A549 (cell line): ENCODE results near the gene MAP3K7. TPM values are rescaled to one million over a fixed set of nuclear protein-coding genes. Genes with fewer than 3 reads are reported as not detected.

Source experiments
- ATAC-seq, 2 experiments: fragments of 200-7000 bp in 1 of 2; fragments of >200 bp in 1 of 2; cut with Nextera tagmentation in 1 of 2; cut with Tn5 transposase in 1 of 2; 3 replicates each; pipeline versions ENCODE4 v1.8.0 to v1.9.1; 2018 to 2020; ENCODE audit warnings: mild to moderate bottlenecking in 1 of 2, moderate library complexity in 1 of 2
- CTCF ChIA-PET: fragments of 300-600 bp; sonication (Branson Sonifier 250); formaldehyde crosslinking; extraction: SDS; loops from one replicate; lab custom pipeline; 2021; ENCODE audit warnings: antibody characterized with exemption, inconsistent platforms; lab: Yijun Ruan, JAX
- POLR2A ChIA-PET: fragments of 350-600 bp; formaldehyde crosslinking; extraction: SDS; loops from one replicate; lab custom pipeline; 2021; ENCODE audit warnings: antibody characterized with exemption, inconsistent platforms; lab: Yijun Ruan, JAX
- DNase-seq, 2 experiments: peaks; one replicate each; pipeline versions ENCODE4 v3.0.0 to v3.0.0-alpha.2; 2011 to 2016; ENCODE audit warnings: low read depth in 1 of 2, low spot score in 1 of 2
- FAIRE-seq: peaks from 2 replicates; lab custom pipeline; 2011; peaks lifted over from hg19 to GRCh38; lab: Jason Lieb, UNC
- H3K27ac ChIP-seq, 2 experiments: fragments of >200 bp; sonication (Bioruptor Twin); formaldehyde crosslinking; 3 replicates each; pipeline ENCODE4 v1.5.1; 2016 to 2017
- H3K4me1 ChIP-seq: fragments of >200 bp; sonication (Bioruptor Twin); formaldehyde crosslinking; 3 replicates; pipeline ENCODE4 v1.6.1; 2016
- H3K4me2 ChIP-seq: fragments of >200 bp; sonication (Bioruptor Twin); formaldehyde crosslinking; 3 replicates; pipeline ENCODE4 v1.6.1; 2016
- H3K4me3 ChIP-seq: fragments of >200 bp; sonication (Bioruptor Twin); formaldehyde crosslinking; 3 replicates; pipeline ENCODE4 v1.5.1; 2016
- H3K9me3 ChIP-seq: fragments of >200 bp; sonication (Bioruptor Twin); formaldehyde crosslinking; 3 replicates; pipeline ENCODE4 v1.6.1; 2016
- ATOH8 ChIP-seq: fragments of 250-450 bp; sonication (Bioruptor Pico); IDR thresholded peaks from 2 replicates; pipeline ENCODE4 v1.5.0; 2020; ENCODE audit warnings: low read depth, mild to moderate bottlenecking, moderate library complexity
- CBX2 ChIP-seq: fragments of 200-600 bp; sonication (generic); IDR thresholded peaks from 2 replicates; pipeline ENCODE4 v1.6.1; 2016; ENCODE audit warnings: low read depth, mild to moderate bottlenecking, borderline replicate concordance
- CHD2 ChIP-seq: fragments of 150-350 bp; IDR thresholded peaks from 2 replicates; pipeline ENCODE4 v1.6.1; 2014; ENCODE audit warnings: low read length; ENCODE audit not compliant: partially characterized antibody
- CHD4 ChIP-seq: fragments of 200-600 bp; sonication (generic); IDR thresholded peaks from 2 replicates; pipeline ENCODE4 v1.6.1; 2016; ENCODE audit warnings: antibody characterized with exemption, mild to moderate bottlenecking, borderline replicate concordance
- CTCF ChIP-seq: fragments of >200 bp; sonication (Bioruptor Twin); formaldehyde crosslinking; IDR thresholded peaks from 3 replicates; pipeline ENCODE4 v1.5.1; 2016
- ELK1 ChIP-seq: fragments of 150-350 bp; IDR thresholded peaks from 2 replicates; pipeline ENCODE4 v1.6.1; 2014; ENCODE audit warnings: low read depth, mild to moderate bottlenecking, low read length
- EP300 ChIP-seq, 2 experiments: fragments of >200 bp; sonication (Bioruptor Twin); formaldehyde crosslinking; IDR thresholded peaks; 2 replicates in 1 of 2; 3 replicates in 1 of 2; pipeline ENCODE4 v1.6.1; 2016 to 2017
- ESRRA ChIP-seq: fragments of 150-350 bp; IDR thresholded peaks from 2 replicates; pipeline ENCODE4 v1.6.1; 2014; ENCODE audit warnings: mild to moderate bottlenecking, low read length, borderline replicate concordance
- FOSB ChIP-seq: fragments of 250-450 bp; sonication (Bioruptor Pico); IDR thresholded peaks from 2 replicates; pipeline ENCODE4 v1.5.0; 2020; ENCODE audit warnings: mild to moderate bottlenecking, moderate library complexity
- FOXS1 ChIP-seq: fragments of 250-450 bp; sonication (Bioruptor Pico); IDR thresholded peaks from 2 replicates; pipeline ENCODE4 v1.5.0; 2020; ENCODE audit warnings: mild to moderate bottlenecking, moderate library complexity
- GATA3 ChIP-seq: IDR thresholded peaks from 2 replicates; pipeline ENCODE4 v1.6.1; 2012; ENCODE audit warnings: borderline replicate concordance
- HDAC2 ChIP-seq: fragments of 200-600 bp; sonication (generic); IDR thresholded peaks from 2 replicates; pipeline ENCODE4 v1.6.1; 2016
- HES2 ChIP-seq: fragments of >200 bp; sonication (Bioruptor Twin); formaldehyde crosslinking; IDR thresholded peaks from 2 replicates; pipeline ENCODE4 v1.6.1; 2016
- HEYL ChIP-seq: fragments of 250-450 bp; sonication (Bioruptor Pico); IDR thresholded peaks from 2 replicates; pipeline ENCODE4 v1.8.0; 2021; ENCODE audit warnings: mild to moderate bottlenecking, moderate library complexity
- HOXB5 ChIP-seq: fragments of 250-450 bp; sonication (Bioruptor Pico); IDR thresholded peaks from 2 replicates; pipeline ENCODE4 v1.5.0; 2020; ENCODE audit warnings: mild to moderate bottlenecking, moderate library complexity
- JUN ChIP-seq, 2 experiments: fragments of >200 bp; sonication (Bioruptor Twin); formaldehyde crosslinking; IDR thresholded peaks; 2 replicates in 1 of 2; 3 replicates in 1 of 2; pipeline ENCODE4 v1.6.1; 2016 to 2017
- JUNB ChIP-seq: fragments of >200 bp; sonication (Bioruptor Twin); formaldehyde crosslinking; IDR thresholded peaks from 2 replicates; pipeline ENCODE4 v1.6.1; 2016
- KDM5A ChIP-seq: fragments of 200-600 bp; sonication (generic); IDR thresholded peaks from 2 replicates; pipeline ENCODE4 v1.6.1; 2016; ENCODE audit warnings: antibody characterized with exemption, mild to moderate bottlenecking
- MAX ChIP-seq: IDR thresholded peaks from 2 replicates; pipeline ENCODE4 v1.6.1; 2012
- MAZ ChIP-seq: fragments of 150-350 bp; IDR thresholded peaks from 2 replicates; pipeline ENCODE4 v1.6.1; 2014; ENCODE audit warnings: antibody characterized with exemption, low read depth, low read length, borderline replicate concordance
- PHF8 ChIP-seq: fragments of 200-600 bp; sonication (generic); IDR thresholded peaks from 2 replicates; pipeline ENCODE4 v1.6.1; 2016; ENCODE audit warnings: low read depth, mild to moderate bottlenecking, antibody characterized with exemption, moderate library complexity, borderline replicate concordance
- POLR2A ChIP-seq: IDR thresholded peaks from 2 replicates; pipeline ENCODE4 v1.6.1; 2012; ENCODE audit warnings: mild to moderate bottlenecking, low read length
- REST ChIP-seq: fragments of 200-600 bp; sonication (generic); IDR thresholded peaks from 2 replicates; pipeline ENCODE4 v1.6.1; 2016; ENCODE audit warnings: antibody characterized with exemption, mild to moderate bottlenecking, moderate library complexity
- TP53 ChIP-seq: fragments of 250-450 bp; sonication (Bioruptor Pico); IDR thresholded peaks from 2 replicates; pipeline ENCODE4 v1.5.0; 2021; ENCODE audit warnings: mild to moderate bottlenecking, moderate library complexity
- WGBS: methylation state at CpG from one replicate; pipeline ENCODE4 v1.1.6; 2017; ENCODE audit errors: missing lambda C conversion rate; 5-methylcytosine and 5-hydroxymethylcytosine counted together
- polyA minus RNA-seq: library from RNA; depleted of rRNA, polyadenylated mRNA; stranded (reverse); fragments of >200 nt; gene quantifications from 2 replicates; pipeline ENCODE4 v1.2.3, GENCODE V29; 2011; rRNA and poly(A)+ RNA removed
- polyA plus RNA-seq, 4 experiments: library from polyadenylated mRNA; depleted of rRNA in 3 of 4; stranded (reverse); fragments of >200 nt; fragmentation: RNase III in 1 of 4; extraction: RNeasy Plus Mini Kit Qiagen cat#74134 plus additional on column Dnase treatment in 1 of 4; gene quantifications; 2 replicates in 3 of 4; 3 replicates in 1 of 4; pipeline ENCODE4 v1.2.3, GENCODE V29; 2011 to 2017

Gene MAP3K7
- polyA plus RNA-seq (2011; rRNA removed): 25.9 and 32.0 TPM in 2 replicates
- polyA plus RNA-seq (2012; cell fraction: cytosol; rRNA removed): 7.5 TPM in 2 replicates
- polyA plus RNA-seq (2012; cell fraction: nucleus; rRNA removed): 4.9 and 7.7 TPM in 2 replicates
- polyA plus RNA-seq (2017; fragmentation: RNase III; extraction: RNeasy Plus Mini Kit Qiagen cat#74134 plus additional on column Dnase treatment): 12.6 to 14.0 TPM (median 13.7 TPM) in 3 replicates
- 14.2 and 15.4 TPM in 2 replicates for polyA minus RNA-seq

GRCh38 chr6:90586836-90587638, at the start of gene MAP3K7:
Gene MAP3K7 (minus strand): TSS chr6:90587072. CDS start chr6:90586883, 189 bp downstream.
- no peak for TF ChIP-seq ESRRA
- TF ChIP-seq HES2: no peak
- no peak for TF ChIP-seq EP300 (IDR thresholded peaks at IDR 0.05)
- peak; percentile 94 for TF ChIP-seq CHD2
- peak; percentile 76; the same call in 1 of the 2 replicates for TF ChIP-seq ELK1
- no peak for TF ChIP-seq HDAC2
- TF ChIP-seq PHF8: peak; percentile 89
- peak; percentile 67 for TF ChIP-seq POLR2A
- peak; percentile 33 to 63; a peak in 2 of 5 replicates for TF ChIP-seq JUN (IDR thresholded peaks at IDR 0.05)
- peak; percentile 44; the same call in 1 of the 2 replicates for TF ChIP-seq GATA3
- no peak for TF ChIP-seq CBX2
- no peak for TF ChIP-seq TP53
- no peak for TF ChIP-seq JUNB
- peak; percentile 93 for TF ChIP-seq KDM5A
- no peak for TF ChIP-seq MAZ
- TF ChIP-seq CHD4: no peak
- no peak for TF ChIP-seq HEYL (CRISPR knock-in tag)
- no peak for TF ChIP-seq HOXB5 (CRISPR knock-in tag)
- no peak for TF ChIP-seq FOXS1 (CRISPR knock-in tag)
- peak; percentile 87 for TF ChIP-seq REST
- no peak for TF ChIP-seq CTCF
- TF ChIP-seq ATOH8 (CRISPR knock-in tag): no peak
- no peak for TF ChIP-seq FOSB (CRISPR knock-in tag)
- TF ChIP-seq MAX: peak; percentile 68
- TF ChIP-seq, all 56 proteins: peak for 9
- peak within 1 kb of the TSS; percentile 97 for H3K4me3 ChIP-seq
- ChIA-PET CTCF (interaction anchor here (0.6 kb wide), 1 partner anchor 63 kb away, joined by 3 read pairs; no protein-coding TSS in a partner anchor), POLR2A (interaction anchor here (0.6 kb wide), 1 partner anchor 1118 kb away, joined by 6 read pairs; no protein-coding TSS in a partner anchor)
- peak within 1 kb of the TSS; percentile 85 to 98 for H3K27ac ChIP-seq
- peaks cover 17% of the 10 kb centered on the region for H3K4me1 ChIP-seq
- no peaks in the 10 kb centered on the region for H3K9me3 ChIP-seq
- 1% methylated on average over 21 of the region's 58 CpGs for WGBS
- ATAC-seq: peak; percentile 96
- FAIRE-seq: no peak
- DNase-seq: peak; percentile 60 to 94
- peak within 1 kb of the TSS; percentile 97 for H3K4me2 ChIP-seq
